ENCODE measurements around the gene AADAC.

GRCh38 chr3:151800431-151800830 lies 13.5 kb upstream of the AADAC start:
- no peak for TF ChIP-seq CTCF (IDR thresholded peaks at IDR 0.05)
- TF ChIP-seq POLR2A (IDR thresholded peaks at IDR 0.05) = no peak
